ENCODE measurements around the gene SUFU. TPM values are rescaled to one million over a fixed set of nuclear protein-coding genes. Genes with fewer than 3 reads are reported as not detected.

Gene SUFU
- total and polyA plus RNA-seq, 2 of the 13 experiments (the other 11 are each of a cell fraction or from before 2014, with no cell fraction given): 2.9 to 5.5 TPM

- ChIA-PET POLR2A (interaction anchor here (0.8 to 4.0 kb wide), 2 partner anchors 12 to 47 kb away, joined by 4 to 37 read pairs; no protein-coding TSS in a partner anchor), CTCF (ENCODE audit: low intra/inter-chr PET ratio, low total read pairs) (no interaction called here)
- intact Hi-C loops (cut with micrococcal nuclease; ENCODE audit: unreplicated experiment): no loop called here
- FAIRE-seq: no peak
- Histone ChIP-seq H3K9ac (ENCODE audit: insufficient read depth, low read depth, low read length) (no peak overlapping the region; the same call in 1 of the 2 replicates), H3K4me3 (replicated peaks in 1 of 3; ENCODE audit: insufficient read depth in 1 of 3, low read depth in 2 of 3, low read length in 3 of 3) (no peak overlapping the region), H3K79me2 (ENCODE audit: insufficient read depth, low read length) (peaks cover 5% of the 10 kb centered on the region), H3K9me3 (ENCODE audit: low read length) (no peaks in the 10 kb centered on the region), H2AFZ (ENCODE audit: low read length) (no peak overlapping the region), H3K4me2 (ENCODE audit: low read depth, low read length) (no peak overlapping the region), H3K27me3 (ENCODE audit: control insufficient read depth in 1 of 2, insufficient read depth in 2 of 2, low read length in 2 of 2) (no peaks in the 10 kb centered on the region), H3K4me1 (ENCODE audit: insufficient read depth, low read length) (peaks cover 79% of the 10 kb centered on the region), H3K27ac (ENCODE audit: extremely low read length, insufficient read depth, low read length) (peak overlapping the region; percentile 95), H3K36me3 (replicated peaks in 1 of 2; ENCODE audit: control insufficient read depth in 1 of 2, insufficient read depth in 2 of 2, low read length in 2 of 2) (0 out of 5 replicates have a peak, but pooled peaks cover 0 to 1% of the 10 kb centered on the region in 2 experiments), H4K20me1 (ENCODE audit: insufficient read depth, low read length) (no peaks in the 10 kb centered on the region)
- TF ChIP-seq, protein P1, sequence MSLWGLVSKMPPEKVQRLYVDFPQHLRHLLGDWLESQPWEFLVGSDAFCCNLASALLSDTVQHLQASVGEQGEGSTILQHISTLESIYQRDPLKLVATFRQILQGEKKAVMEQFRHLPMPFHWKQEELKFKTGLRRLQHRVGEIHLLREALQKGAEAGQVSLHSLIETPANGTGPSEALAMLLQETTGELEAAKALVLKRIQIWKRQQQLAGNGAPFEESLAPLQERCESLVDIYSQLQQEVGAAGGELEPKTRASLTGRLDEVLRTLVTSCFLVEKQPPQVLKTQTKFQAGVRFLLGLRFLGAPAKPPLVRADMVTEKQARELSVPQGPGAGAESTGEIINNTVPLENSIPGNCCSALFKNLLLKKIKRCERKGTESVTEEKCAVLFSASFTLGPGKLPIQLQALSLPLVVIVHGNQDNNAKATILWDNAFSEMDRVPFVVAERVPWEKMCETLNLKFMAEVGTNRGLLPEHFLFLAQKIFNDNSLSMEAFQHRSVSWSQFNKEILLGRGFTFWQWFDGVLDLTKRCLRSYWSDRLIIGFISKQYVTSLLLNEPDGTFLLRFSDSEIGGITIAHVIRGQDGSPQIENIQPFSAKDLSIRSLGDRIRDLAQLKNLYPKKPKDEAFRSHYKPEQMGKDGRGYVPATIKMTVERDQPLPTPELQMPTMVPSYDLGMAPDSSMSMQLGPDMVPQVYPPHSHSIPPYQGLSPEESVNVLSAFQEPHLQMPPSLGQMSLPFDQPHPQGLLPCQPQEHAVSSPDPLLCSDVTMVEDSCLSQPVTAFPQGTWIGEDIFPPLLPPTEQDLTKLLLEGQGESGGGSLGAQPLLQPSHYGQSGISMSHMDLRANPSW (CRISPR knock-in tag; IDR thresholded peaks at IDR 0.05; ENCODE audit: borderline replicate concordance): no peak
- TF ChIP-seq SMARCC2 (IDR thresholded peaks at IDR 0.05): no peak
- TF ChIP-seq, protein P2, sequence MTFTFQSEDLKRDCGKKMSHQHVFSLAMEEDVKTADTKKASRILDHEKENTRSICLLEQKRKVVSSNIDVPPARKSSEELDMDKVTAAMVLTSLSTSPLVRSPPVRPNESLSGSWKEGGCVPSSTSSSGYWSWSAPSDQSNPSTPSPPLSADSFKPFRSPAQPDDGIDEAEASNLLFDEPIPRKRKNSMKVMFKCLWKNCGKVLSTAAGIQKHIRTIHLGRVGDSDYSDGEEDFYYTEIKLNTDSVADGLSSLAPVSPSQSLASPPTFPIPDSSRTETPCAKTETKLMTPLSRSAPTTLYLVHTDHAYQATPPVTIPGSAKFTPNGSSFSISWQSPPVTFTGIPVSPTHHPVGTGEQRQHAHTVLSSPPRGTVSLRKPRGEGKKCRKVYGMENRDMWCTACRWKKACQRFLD (CRISPR knock-in tag; IDR thresholded peaks at IDR 0.05; ENCODE audit: borderline replicate concordance): no peak
- TF ChIP-seq SP2 (CRISPR knock-in tag; IDR thresholded peaks at IDR 0.05): no peak
- TF ChIP-seq ATM (IDR thresholded peaks at IDR 0.05; ENCODE audit: borderline replicate concordance): no peak
- TF ChIP-seq ATF7-NPFF (CRISPR knock-in tag; IDR thresholded peaks at IDR 0.05; ENCODE audit: low read depth): no peak
- TF ChIP-seq RAD21 (CRISPR knock-in tag; IDR thresholded peaks at IDR 0.05): no peak
- no peak for TF ChIP-seq HNRNPH1 (optimal IDR thresholded peaks at IDR 0.05; ENCODE audit: low read depth, low read length)
- TF ChIP-seq MTA1 (CRISPR knock-in tag; IDR thresholded peaks at IDR 0.05; ENCODE audit: borderline replicate concordance): no peak
- TF ChIP-seq, protein P3, sequence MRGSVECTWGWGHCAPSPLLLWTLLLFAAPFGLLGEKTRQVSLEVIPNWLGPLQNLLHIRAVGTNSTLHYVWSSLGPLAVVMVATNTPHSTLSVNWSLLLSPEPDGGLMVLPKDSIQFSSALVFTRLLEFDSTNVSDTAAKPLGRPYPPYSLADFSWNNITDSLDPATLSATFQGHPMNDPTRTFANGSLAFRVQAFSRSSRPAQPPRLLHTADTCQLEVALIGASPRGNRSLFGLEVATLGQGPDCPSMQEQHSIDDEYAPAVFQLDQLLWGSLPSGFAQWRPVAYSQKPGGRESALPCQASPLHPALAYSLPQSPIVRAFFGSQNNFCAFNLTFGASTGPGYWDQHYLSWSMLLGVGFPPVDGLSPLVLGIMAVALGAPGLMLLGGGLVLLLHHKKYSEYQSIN (CRISPR knock-in tag; IDR thresholded peaks at IDR 0.05; ENCODE audit: borderline replicate concordance): no peak
- TF ChIP-seq, protein P4, sequence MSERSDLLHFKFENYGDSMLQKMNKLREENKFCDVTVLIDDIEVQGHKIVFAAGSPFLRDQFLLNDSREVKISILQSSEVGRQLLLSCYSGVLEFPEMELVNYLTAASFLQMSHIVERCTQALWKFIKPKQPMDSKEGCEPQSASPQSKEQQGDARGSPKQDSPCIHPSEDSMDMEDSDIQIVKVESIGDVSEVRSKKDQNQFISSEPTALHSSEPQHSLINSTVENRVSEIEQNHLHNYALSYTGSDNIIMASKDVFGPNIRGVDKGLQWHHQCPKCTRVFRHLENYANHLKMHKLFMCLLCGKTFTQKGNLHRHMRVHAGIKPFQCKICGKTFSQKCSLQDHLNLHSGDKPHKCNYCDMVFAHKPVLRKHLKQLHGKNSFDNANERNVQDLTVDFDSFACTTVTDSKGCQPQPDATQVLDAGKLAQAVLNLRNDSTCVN (CRISPR knock-in tag; IDR thresholded peaks at IDR 0.05; ENCODE audit: borderline replicate concordance): no peak
- TF ChIP-seq HOXA9 (CRISPR knock-in tag; IDR thresholded peaks at IDR 0.05; ENCODE audit: borderline replicate concordance): no peak
- no peak for TF ChIP-seq ZNF3 (CRISPR knock-in tag; IDR thresholded peaks at IDR 0.05)
- TF ChIP-seq MXD3 (CRISPR knock-in tag; IDR thresholded peaks at IDR 0.05): no peak
- no peak for TF ChIP-seq ZIK1 (CRISPR knock-in tag; IDR thresholded peaks at IDR 0.05; ENCODE audit: borderline replicate concordance, low read depth)
- TF ChIP-seq SETDB1 (CRISPR knock-in tag; IDR thresholded peaks at IDR 0.05; ENCODE audit: borderline replicate concordance): no peak
- TF ChIP-seq ZFP41 (CRISPR knock-in tag; IDR thresholded peaks at IDR 0.05; ENCODE audit: borderline replicate concordance): no peak
- in situ Hi-C loops (cut with HindIII; ENCODE audit: extremely low pct_ligation_motif_present, low pct_unique_long_range_greater_than_20kb): no loop called here
- ATAC-seq: no peak
- 79% methylated on average over 2 of the region's 2 CpGs for WGBS (ENCODE audit: low lambda C conversion rate)
- no peak for DNase-seq (ENCODE audit: low spot score)
- BruUV-seq (replicated peaks): no TSS peak
Measured at GRCh38 chr10:102595293-102595692, 91.5 kb downstream of the SUFU start.

Measured in HepG2 (cell line).